ENCODE measurements around the gene THRB.

THRB gene

GRCh38 chr3:24224666-24225384, 269.8 kb downstream of the THRB start:
- Histone ChIP-seq H2AK5ac (ENCODE audit: low read length) (no peak overlapping the region), H2BK120ac (ENCODE audit: low read depth, low read length) (no peak overlapping the region), H3K18ac (ENCODE audit: low read length) (no peak overlapping the region), H3K79me2 (ENCODE audit: control insufficient read depth, insufficient read depth, low read length) (no peaks in the 10 kb centered on the region), H3K56ac (ENCODE audit: low read length) (no peak overlapping the region), H2BK5ac (ENCODE audit: low read length) (no peak overlapping the region), H3K4me3 (ENCODE audit: low read length) (no peak overlapping the region), H3K4me1 (ENCODE audit: control insufficient read depth, low read depth, low read length) (no peaks in the 10 kb centered on the region), H2BK15ac (replicated peaks; ENCODE audit: low read depth) (no peak overlapping the region), H3K79me1 (ENCODE audit: low read length) (no peaks in the 10 kb centered on the region), H3K9ac (ENCODE audit: low read length) (no peak overlapping the region), H3K27me3 (ENCODE audit: insufficient read depth, low read length, poor library complexity) (no peaks in the 10 kb centered on the region), H3K23ac (ENCODE audit: low read length) (no peak overlapping the region), H3K4me2 (ENCODE audit: low read length) (no peak overlapping the region), H3K27ac (ENCODE audit: low read depth, low read length) (no peak overlapping the region), H3K36me3 (ENCODE audit: control insufficient read depth, insufficient read depth, low read length) (no peaks in the 10 kb centered on the region), H4K5ac (ENCODE audit: low read length) (no peak overlapping the region), H3K4ac (ENCODE audit: low read depth, low read length) (no peak overlapping the region), H4K8ac (ENCODE audit: low read depth, low read length) (no peak overlapping the region)
- no peak for DNase-seq
- no CpG with 5 or more reads among the region's 4 CpGs for whole genome bisulfite sequencing (ENCODE audit: extremely low coverage, insufficient coverage, low lambda C conversion rate)

- H2BK15ac ChIP-seq (replicated peaks; ENCODE audit: low read depth), result no peak overlapping the region
- no CpG with 5 or more reads among the region's 4 CpGs for WGBS (ENCODE audit: extremely low coverage, insufficient coverage, low lambda C conversion rate)
- H3K79me2 ChIP-seq (ENCODE audit: control insufficient read depth, insufficient read depth, low read length), result no peaks in the 10 kb centered on the region
- H3K56ac ChIP-seq (ENCODE audit: low read length), result no peak overlapping the region
- no peak overlapping the region for H3K18ac ChIP-seq (ENCODE audit: low read length)
- no peak overlapping the region for H3K9ac ChIP-seq (ENCODE audit: low read length)
- no peaks in the 10 kb centered on the region for H3K36me3 ChIP-seq (ENCODE audit: control insufficient read depth, insufficient read depth, low read length)
- no peak overlapping the region for H2BK5ac ChIP-seq (ENCODE audit: low read length)
- H3K4me2 ChIP-seq (ENCODE audit: low read length), result no peak overlapping the region
- no peaks in the 10 kb centered on the region for H3K79me1 ChIP-seq (ENCODE audit: low read length)
- no peak overlapping the region for H3K4me3 ChIP-seq (ENCODE audit: low read length)
- H3K27ac ChIP-seq (ENCODE audit: low read depth, low read length), result no peak overlapping the region
- DNase-seq, result no peak
- no peaks in the 10 kb centered on the region for H3K27me3 ChIP-seq (ENCODE audit: insufficient read depth, low read length, poor library complexity)
- no peak overlapping the region for H4K5ac ChIP-seq (ENCODE audit: low read length)
- H2AK5ac ChIP-seq (ENCODE audit: low read length), result no peak overlapping the region
- no peak overlapping the region for H2BK120ac ChIP-seq (ENCODE audit: low read depth, low read length)
- no peak overlapping the region for H4K8ac ChIP-seq (ENCODE audit: low read depth, low read length)
- no peak overlapping the region for H3K23ac ChIP-seq (ENCODE audit: low read length)
- no peak overlapping the region for H3K4ac ChIP-seq (ENCODE audit: low read depth, low read length)
- H3K4me1 ChIP-seq (ENCODE audit: control insufficient read depth, low read depth, low read length), result no peaks in the 10 kb centered on the region
Measured at GRCh38 chr3:24222165-24222805, 272.4 kb downstream of the THRB start.

GRCh38 chr3:24220859-24221657, 273.6 kb downstream of the THRB start:
- no peaks in the 10 kb centered on the region for H3K27me3 ChIP-seq (ENCODE audit: insufficient read depth, low read length, poor library complexity)
- no peak overlapping the region for H3K18ac ChIP-seq (ENCODE audit: low read length)
- H2BK5ac ChIP-seq (ENCODE audit: low read length), result no peak overlapping the region
- H3K79me1 ChIP-seq (ENCODE audit: low read length), result no peaks in the 10 kb centered on the region
- H3K23ac ChIP-seq (ENCODE audit: low read length), result no peak overlapping the region
- DNase-seq, result peak; percentile 90
- H3K4me1 ChIP-seq (ENCODE audit: control insufficient read depth, low read depth, low read length), result no peaks in the 10 kb centered on the region
- H2BK15ac ChIP-seq (replicated peaks; ENCODE audit: low read depth), result no peak overlapping the region
- no CpG with 5 or more reads among the region's 4 CpGs for WGBS (ENCODE audit: extremely low coverage, insufficient coverage, low lambda C conversion rate)
- H3K56ac ChIP-seq (ENCODE audit: low read length), result no peak overlapping the region
- H4K8ac ChIP-seq (ENCODE audit: low read depth, low read length), result no peak overlapping the region
- H3K4ac ChIP-seq (ENCODE audit: low read depth, low read length), result no peak overlapping the region
- no peaks in the 10 kb centered on the region for H3K79me2 ChIP-seq (ENCODE audit: control insufficient read depth, insufficient read depth, low read length)
- H3K9ac ChIP-seq (ENCODE audit: low read length), result no peak overlapping the region
- no peak overlapping the region for H2BK120ac ChIP-seq (ENCODE audit: low read depth, low read length)
- no peak overlapping the region for H2AK5ac ChIP-seq (ENCODE audit: low read length)
- H3K4me2 ChIP-seq (ENCODE audit: low read length), result no peak overlapping the region
- H3K4me3 ChIP-seq (ENCODE audit: low read length), result no peak overlapping the region
- H3K27ac ChIP-seq (ENCODE audit: low read depth, low read length), result no peak overlapping the region
- no peak overlapping the region for H4K5ac ChIP-seq (ENCODE audit: low read length)
- H3K36me3 ChIP-seq (ENCODE audit: control insufficient read depth, insufficient read depth, low read length), result no peaks in the 10 kb centered on the region

- Histone ChIP-seq H3K4me3 (ENCODE audit: low read length) (no peak overlapping the region), H3K36me3 (ENCODE audit: control insufficient read depth, insufficient read depth, low read length) (no peaks in the 10 kb centered on the region), H3K18ac (ENCODE audit: low read length) (no peak overlapping the region), H4K5ac (ENCODE audit: low read length) (no peak overlapping the region), H3K27ac (ENCODE audit: low read depth, low read length) (no peak overlapping the region), H3K23ac (ENCODE audit: low read length) (no peak overlapping the region), H3K79me2 (ENCODE audit: control insufficient read depth, insufficient read depth, low read length) (no peaks in the 10 kb centered on the region), H3K4me2 (ENCODE audit: low read length) (no peak overlapping the region), H3K4ac (ENCODE audit: low read depth, low read length) (no peak overlapping the region), H3K4me1 (ENCODE audit: control insufficient read depth, low read depth, low read length) (no peaks in the 10 kb centered on the region), H4K8ac (ENCODE audit: low read depth, low read length) (no peak overlapping the region), H2BK5ac (ENCODE audit: low read length) (no peak overlapping the region), H3K27me3 (ENCODE audit: insufficient read depth, low read length, poor library complexity) (no peaks in the 10 kb centered on the region), H2BK120ac (ENCODE audit: low read depth, low read length) (no peak overlapping the region), H3K9ac (ENCODE audit: low read length) (no peak overlapping the region), H2BK15ac (replicated peaks; ENCODE audit: low read depth) (no peak overlapping the region), H3K79me1 (ENCODE audit: low read length) (no peaks in the 10 kb centered on the region), H3K56ac (ENCODE audit: low read length) (no peak overlapping the region), H2AK5ac (ENCODE audit: low read length) (no peak overlapping the region)
- DNase-seq, result no peak
- no CpG with 5 or more reads among the region's 2 CpGs for WGBS (ENCODE audit: extremely low coverage, insufficient coverage, low lambda C conversion rate)
Measured at GRCh38 chr3:24215502-24215901, 279.1 kb downstream of the THRB start.

- H3K4me3 ChIP-seq (ENCODE audit: low read length), result no peak overlapping the region
- H3K27ac ChIP-seq (ENCODE audit: low read depth, low read length), result no peak overlapping the region
- H3K27me3 ChIP-seq (ENCODE audit: insufficient read depth, low read length, poor library complexity), result no peaks in the 10 kb centered on the region
- no peak overlapping the region for H3K4ac ChIP-seq (ENCODE audit: low read depth, low read length)
- H4K8ac ChIP-seq (ENCODE audit: low read depth, low read length), result no peak overlapping the region
- H4K5ac ChIP-seq (ENCODE audit: low read length), result no peak overlapping the region
- no peak overlapping the region for H2AK5ac ChIP-seq (ENCODE audit: low read length)
- H3K4me1 ChIP-seq (ENCODE audit: control insufficient read depth, low read depth, low read length), result no peaks in the 10 kb centered on the region
- H3K56ac ChIP-seq (ENCODE audit: low read length), result no peak overlapping the region
- no peaks in the 10 kb centered on the region for H3K79me1 ChIP-seq (ENCODE audit: low read length)
- no peaks in the 10 kb centered on the region for H3K79me2 ChIP-seq (ENCODE audit: control insufficient read depth, insufficient read depth, low read length)
- H2BK15ac ChIP-seq (replicated peaks; ENCODE audit: low read depth), result no peak overlapping the region
- H3K23ac ChIP-seq (ENCODE audit: low read length), result no peak overlapping the region
- H3K18ac ChIP-seq (ENCODE audit: low read length), result no peak overlapping the region
- no peak for DNase-seq
- H3K9ac ChIP-seq (ENCODE audit: low read length), result no peak overlapping the region
- no peaks in the 10 kb centered on the region for H3K36me3 ChIP-seq (ENCODE audit: control insufficient read depth, insufficient read depth, low read length)
- no peak overlapping the region for H2BK5ac ChIP-seq (ENCODE audit: low read length)
- H2BK120ac ChIP-seq (ENCODE audit: low read depth, low read length), result no peak overlapping the region
- WGBS (ENCODE audit: extremely low coverage, insufficient coverage, low lambda C conversion rate), result no CpG with 5 or more reads among the region's 3 CpGs
- H3K4me2 ChIP-seq (ENCODE audit: low read length), result no peak overlapping the region
Measured at GRCh38 chr3:24211381-24211780, 283.3 kb downstream of the THRB start.
